ENCODE results near the gene ALKAL2.

ALKAL2 gene

DNA sequence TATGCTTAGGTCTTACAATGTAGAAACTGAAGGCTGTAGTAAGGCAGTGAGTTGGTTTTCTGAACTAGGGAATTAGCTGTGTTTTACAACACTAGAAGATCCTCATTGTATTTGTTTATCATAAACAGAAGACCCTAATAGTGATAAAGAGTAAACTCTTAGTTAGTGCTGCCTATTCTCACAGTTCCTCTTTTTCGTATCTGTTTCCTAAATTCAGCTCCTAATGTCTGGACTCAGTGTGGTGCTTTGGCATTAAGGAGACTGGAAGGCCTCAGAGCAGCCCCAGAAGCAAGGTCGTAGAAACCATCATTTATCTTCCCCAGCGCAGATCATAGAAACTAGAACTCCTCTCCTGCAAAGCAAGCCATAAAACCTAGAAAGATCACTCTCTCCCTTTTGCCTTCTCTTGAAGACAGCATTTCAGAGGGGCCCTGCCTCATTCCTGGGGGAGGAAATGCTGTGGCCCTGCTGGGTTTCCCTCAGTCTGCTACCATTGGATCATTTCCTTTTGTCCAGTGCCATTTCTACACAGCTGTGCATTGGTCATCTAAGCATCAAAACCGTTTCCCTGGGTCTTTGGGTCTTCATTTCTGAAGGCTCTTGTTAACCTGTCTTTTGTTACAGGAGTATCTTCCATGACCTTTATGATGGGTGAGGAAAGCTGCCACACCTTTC, 18.4 kb downstream of the ALKAL2 start:
- no peak for DNase-seq

DNA sequence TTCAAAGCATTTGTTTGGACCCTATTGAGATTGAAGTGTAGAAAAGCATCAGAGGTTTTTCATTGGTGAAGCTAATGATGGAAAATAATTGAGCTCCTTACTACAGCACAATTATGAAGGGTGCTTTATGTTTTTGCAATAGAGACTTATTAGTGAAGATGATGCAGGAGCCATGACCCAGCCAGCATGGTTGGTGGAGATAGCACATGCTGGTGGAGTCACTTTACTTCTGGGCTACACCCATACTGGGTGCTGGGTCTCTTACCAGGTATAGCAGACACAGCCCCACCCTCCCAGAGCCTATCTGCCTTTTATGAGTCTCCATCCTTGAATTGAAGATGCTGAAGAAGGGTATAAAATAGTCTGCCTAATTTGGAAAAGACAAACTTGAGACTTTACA, 19.6 kb downstream of the ALKAL2 start:
- DNase-seq: peak; percentile 65

DNA sequence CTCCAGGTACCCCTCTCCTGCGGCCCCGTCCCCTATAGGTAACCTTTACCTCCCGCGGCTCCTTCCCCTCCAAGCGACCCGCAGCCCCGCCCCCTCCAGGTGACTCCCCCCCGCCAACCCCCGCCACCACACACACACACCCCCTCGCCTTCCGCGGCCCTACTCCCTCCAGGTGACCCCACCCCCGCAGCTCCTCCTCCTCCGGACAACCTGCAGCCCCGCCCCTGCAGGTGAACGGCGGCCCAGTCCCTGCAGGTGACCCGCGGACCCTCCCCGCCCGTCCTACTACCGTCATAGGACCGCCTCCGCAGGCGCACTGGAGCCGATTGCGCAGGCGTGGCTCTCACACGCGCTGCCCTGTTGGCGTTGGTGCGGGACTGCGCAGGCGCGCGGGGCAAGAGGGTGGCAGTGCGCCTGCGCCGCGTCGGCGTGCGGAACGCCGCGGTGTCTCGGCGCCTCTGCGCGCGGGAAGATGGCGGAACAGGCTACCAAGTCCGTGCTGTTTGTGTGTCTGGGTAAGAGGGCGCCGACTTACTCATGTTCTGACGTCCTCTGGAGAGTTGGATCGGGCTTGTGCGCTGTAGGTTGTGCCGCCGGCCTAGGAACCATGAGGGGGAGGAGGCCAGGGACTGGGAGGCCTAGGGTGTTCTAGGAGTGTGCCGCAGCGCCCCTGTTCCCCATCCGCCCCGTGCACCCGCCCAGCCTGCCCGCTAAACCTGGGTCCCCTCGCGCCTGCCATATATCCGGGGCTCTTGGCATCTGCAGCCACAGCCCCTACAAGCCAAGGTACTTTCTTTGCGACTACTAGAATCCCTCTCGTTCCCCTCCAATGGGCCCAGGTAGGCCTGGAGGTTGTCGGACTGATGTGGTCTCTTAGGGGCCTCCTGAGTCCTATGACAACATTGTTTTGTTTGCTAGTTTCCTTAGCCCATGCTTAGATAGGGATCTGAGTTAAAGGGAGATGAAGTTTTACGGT, 23.1 kb downstream of the ALKAL2 start, which contains the start of gene ACP1:
Gene ACP1 (plus strand): TSS at position 455 of the 976 bp plus-strand sequence. CDS start 18 bp downstream, at position 473.
- peak; percentile 96 for DNase-seq

DNA sequence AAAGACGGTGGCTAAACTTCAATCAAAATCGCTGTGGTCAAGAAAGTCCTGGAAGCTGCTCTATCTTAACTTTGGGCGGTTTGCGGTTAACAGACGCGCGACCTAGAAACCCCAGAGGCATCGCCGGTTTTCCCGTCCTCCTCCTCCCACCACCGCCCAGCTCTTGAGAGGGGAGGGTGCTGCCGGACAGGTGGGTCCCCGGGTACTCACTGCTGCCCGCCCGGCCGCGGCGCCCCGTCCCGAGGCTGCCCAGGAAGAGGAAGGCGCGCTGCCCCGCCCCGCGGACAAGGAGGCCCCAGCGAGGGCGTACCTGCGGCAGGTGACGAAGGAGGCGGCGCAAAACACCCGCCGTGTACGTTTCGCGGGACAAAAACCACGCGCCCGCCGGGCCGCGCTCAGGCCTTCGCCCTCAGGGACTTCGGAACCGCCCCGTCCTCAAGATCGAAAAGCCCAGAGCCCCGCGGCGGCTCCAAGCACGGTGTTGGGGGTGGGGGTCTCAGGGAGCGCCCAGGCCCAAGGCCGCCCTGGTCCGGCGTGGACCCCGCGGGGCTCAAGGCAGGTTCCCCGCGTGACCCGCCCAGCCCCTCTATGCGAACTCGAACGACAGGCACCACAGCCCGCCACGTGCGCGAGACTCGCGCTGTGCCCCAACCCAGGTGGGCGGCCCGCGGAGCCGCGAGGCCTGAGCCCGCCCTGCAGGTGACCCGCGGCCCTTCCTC, 24.0 kb downstream of the ALKAL2 start, which contains the start of gene SH3YL1:
Gene SH3YL1 (minus strand): TSS at position 259 of the 719 bp plus-strand sequence. CDS start 48 bp downstream, at position 211.
- DNase-seq: peak; percentile 55

DNA sequence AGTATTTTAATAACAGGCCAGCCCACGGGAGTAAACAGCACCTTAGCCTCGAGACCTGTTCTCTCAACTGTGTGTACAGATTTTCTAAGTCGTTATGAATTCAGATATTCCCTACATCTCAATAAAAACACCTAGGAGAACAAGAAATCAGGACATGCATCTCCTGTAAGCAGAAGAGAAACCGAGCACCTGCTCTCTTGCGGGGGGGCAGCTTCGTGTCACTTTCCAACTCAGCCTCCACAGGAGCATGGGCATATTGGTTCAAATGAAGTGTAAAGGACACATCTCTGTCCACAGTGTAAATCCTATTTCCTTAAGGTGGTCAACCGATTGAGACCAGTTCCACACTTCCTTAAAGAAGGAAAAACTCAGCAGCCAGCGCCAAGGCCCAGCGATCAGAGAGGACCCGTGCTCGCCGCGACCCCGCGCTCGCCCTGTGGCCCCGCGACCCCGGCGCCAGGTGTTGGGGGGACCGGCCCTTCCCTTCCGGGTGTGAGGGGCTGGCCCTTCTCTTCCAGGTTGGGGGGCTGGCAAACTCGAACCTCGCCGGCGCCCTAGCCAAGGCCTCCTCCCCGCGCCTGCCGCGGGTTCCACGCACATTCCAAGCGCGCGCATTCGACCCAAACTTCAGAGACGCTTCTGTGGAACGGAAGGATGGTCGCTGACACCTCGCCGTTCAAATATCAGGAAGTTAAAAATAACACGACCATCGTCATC, 24.7 kb downstream of the ALKAL2 start:
- no peak for DNase-seq

DNA sequence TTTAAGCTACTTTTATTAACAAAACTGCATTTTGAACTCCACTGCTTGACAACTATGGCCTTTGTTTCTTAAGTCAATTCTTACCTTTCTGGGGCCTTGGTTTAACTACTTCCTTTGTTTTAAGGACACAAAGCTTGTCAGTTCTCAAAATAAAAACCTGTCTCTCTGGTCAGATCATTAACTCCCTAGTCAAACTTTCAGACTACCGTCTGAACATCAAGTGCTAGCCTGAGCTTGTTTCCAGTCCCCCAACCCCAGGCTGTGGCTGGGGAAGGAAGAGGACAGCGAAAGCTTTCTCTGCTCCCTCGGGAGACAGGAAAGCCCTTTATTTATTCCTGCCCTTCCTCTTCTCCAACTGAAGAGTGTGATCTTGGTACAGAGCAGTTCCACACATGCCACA, 25.8 kb downstream of the ALKAL2 start:
- DNase-seq: no peak

DNA sequence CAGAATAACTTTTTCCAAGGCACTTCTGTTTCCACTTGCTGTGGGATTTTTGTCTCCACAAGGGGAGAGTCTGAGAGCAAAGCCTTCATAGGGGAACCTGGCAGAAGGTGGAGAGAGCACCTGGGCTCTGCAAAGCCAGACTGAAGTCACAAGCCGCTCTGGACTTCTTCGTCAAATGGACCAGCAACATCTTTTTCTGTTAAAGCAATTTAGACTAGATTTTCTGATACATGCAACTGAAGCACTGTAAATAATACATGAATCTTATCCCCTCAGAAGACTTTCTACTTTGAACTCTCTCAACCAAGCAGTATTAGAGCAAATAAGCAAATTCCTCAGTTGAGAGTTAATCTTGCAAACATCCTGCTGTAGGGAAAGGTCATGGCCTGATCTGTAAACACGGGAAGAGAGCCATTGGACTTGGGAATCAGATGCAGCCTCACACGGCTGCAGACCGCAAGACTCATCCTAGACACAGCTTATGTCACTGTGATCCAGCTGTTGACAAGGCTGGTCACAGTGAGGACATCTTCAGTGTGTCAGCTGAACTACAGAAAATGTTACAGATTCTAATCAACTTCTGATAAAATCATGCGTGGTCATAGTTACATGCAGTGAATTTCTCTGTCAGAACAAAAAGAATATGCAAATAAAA, 27.3 kb downstream of the ALKAL2 start:
- peak; percentile 38 for DNase-seq

DNA sequence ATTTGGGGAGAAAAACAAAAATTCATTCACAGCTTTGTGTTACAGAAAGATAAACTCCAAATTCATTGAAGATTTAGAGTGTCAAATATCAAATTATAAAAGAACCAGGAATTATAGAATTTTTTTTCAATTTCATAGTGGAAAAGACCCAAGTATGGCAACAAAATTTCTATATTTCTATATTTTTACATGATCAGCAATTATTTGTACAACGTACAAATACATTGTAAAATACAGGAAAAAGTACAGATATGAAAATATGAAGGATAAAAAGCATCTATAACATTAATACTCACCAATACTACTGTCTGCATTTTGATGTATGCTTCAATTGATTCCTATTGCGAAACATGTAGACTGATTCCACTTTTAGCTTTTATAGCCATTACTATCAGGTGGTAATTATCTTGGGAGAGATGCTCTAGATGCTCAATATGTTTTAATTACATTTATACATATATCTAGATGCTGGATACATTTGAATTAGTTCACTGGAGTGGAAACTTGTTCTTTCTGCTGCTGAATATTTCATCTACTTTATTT, 28.0 kb downstream of the ALKAL2 start:
- DNase-seq: no peak

DNA sequence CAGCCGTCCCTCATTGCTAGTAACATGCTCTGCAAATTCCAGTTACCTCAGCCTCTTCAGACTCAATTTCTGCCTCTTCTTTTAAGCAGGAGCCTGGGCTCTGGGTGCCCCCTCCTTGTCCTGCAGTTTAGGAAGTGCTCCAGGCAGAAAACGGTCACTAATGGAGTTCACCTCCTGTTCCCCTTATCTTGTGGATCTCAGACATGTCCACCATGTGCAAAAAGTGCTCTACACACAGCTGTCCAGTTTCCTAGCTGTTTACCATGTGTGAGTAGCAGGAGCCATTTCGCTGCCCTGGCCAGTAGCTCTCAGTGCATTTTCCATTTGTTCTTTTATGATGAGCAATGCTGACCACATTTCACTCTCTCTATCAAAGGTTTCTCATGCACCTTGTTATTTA, 29.0 kb downstream of the ALKAL2 start:
- DNase-seq: no peak

DNA sequence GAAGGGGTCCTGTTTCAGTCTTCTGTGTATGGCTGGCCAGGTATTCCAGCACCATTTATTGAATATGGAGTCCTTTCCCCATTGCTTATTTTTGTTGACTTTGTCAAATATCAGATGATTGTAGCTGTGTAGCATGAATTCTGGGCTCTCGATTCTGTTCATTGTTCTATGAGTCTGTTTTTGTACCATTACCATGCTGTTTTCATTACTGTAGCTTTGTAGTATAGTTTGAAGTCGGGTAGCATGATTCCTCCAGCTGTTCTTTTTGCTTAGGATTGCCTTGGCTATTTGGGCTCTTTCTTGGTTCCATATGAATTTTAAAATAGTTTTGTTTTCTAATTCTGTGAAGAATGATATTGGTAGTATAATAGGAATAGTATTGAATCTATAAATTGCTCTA, 30.0 kb downstream of the ALKAL2 start:
- no peak for DNase-seq

DNA sequence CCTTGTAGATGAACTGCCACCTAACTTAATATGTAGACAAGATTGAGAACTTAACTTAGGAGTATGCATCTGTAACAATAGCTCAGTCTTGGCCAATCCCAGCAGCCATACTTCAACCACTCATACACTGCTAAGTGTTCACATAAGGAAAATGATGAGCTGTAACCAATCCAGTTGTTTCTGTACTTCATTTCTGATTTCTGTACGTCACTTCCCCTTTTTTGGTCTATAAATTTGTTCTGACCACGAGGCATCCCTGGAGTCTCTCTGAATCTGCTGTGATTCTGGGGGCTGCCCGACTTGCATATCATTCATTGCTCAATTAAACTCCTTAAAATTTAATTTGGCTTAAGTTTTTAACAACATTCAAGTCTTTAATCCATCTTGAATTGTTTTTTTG, 30.5 kb downstream of the ALKAL2 start:
- DNase-seq: no peak

DNA sequence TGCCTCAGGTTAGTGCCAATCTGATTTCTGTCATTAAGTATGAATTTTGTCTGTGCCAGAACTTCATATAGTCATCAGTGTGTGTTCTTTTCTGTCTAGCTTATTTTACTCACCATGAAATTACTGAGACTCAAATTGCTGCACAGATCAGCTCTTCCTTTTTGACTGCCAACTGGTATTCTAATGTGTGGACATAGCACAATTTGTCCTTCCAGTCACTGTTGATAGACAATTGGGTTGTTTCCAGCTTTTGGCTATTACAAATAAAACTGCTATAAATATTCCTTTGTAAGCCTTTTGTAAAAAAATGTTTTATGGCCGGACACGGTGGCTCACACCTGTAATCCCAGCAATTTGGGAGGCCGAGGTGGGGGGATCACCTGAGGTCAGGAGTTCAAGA, 31.8 kb downstream of the ALKAL2 start:
- DNase-seq: no peak

DNA sequence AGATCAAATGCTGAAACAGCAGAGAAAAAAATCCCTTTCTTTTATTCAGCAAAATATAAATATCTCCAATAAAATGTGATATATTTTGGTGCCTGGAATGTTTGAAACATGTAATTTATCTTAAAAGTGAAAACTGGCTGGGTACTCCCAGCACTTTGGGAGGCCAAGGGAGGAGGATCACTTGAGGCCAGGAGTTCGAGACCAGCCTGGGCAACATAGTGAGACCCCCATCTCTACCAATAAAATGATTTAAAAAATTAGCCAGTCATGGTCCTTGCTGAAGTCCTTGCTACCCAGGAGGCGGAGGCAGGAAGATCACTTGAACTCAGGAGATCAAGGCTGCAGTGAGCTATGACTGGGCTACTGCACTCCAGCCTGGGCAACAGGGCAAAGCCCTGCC, 32.7 kb downstream of the ALKAL2 start:
- no peak for DNase-seq

DNA sequence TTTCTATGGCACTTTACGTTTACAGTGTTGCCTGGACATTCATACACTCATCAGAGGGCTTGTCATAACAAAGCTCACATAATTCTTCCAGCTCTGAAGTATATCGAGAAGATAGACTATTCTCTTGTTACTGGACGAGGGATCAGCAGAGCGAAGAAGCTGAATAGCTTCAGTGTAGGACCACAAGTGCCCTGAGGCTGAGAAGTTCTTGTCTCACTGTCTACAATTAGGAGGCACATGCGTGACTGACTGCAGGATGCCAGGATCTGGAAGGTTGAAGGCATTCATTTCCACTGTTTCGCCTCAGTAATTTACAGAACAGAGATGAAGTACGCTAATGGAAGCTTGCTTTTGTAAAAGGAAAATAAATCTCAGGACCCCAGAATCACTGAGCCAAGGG, 33.6 kb downstream of the ALKAL2 start:
- DNase-seq: no peak

DNA sequence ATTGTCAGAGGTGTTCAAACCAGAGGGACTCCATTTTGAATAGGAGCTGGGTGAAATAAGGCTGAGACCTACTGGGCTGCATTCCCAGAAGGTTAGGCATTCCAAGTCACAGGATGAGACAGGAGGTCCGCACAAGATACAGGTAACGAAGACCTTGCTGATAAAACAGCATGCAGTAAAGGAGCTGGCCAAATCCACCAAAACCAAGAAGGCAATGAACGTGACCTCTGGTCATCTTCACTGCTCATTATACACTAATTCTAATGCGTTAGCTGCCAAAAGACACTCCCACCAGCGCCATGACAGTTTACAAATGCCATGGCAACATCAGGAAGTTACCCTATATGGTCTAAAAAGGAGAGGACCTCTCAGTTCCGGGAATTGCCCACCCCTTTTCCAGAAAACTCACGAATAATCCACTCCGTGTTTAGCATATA, 34.7 kb downstream of the ALKAL2 start:
- no peak for DNase-seq

DNA sequence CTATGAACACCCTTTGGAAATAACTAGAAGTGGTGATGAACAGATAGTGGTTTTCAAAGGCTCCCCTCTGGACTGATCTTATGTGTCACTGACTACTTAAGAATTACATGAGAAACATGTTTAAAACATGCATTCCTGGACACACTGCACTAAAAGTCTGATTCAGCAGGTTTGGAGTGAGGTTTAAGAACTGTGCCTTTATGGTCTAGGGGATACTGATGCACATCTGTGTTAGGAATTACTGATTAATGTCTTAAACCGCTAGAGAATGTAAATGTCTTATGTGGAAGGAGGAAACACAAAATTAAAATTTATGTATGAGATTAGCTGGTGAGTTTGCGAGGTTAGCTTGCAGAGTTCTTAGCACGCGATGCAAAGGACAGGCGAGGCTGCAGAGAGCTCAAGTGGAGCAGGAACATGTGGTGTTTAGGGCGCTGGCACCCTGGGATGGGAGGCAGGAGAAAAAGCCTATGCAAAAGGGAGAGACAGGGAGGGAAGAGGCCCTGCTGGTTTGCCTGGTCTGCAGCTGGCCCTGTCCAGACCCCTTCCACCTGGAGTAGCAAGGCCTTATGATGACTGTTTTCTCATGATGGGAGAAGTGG, 35.8 kb downstream of the ALKAL2 start:
- no peak for DNase-seq

DNA sequence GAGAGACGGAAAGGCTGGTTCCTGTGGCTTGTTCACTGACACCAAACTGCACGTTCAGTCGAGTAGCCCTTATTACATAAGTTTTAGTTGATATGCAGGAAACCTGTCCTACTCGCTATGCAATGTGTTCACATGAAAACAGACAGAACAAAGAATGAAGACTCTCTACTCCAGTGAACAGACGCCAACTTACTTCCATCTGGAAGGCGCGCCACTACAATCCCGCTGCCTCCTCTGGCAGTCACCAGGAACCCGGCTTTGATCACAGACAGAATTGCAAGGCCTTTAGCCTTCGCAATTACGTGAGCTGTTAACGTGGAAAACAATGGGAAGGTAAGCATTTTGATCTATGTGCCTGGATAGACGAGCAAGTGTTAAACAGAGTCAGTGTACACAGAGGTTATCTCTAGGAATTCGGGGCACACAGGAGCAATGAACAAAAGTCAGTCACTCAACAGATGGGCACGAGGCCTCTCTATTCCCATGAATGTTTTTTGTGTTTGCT, 38.3 kb downstream of the ALKAL2 start:
- no peak for DNase-seq

DNA sequence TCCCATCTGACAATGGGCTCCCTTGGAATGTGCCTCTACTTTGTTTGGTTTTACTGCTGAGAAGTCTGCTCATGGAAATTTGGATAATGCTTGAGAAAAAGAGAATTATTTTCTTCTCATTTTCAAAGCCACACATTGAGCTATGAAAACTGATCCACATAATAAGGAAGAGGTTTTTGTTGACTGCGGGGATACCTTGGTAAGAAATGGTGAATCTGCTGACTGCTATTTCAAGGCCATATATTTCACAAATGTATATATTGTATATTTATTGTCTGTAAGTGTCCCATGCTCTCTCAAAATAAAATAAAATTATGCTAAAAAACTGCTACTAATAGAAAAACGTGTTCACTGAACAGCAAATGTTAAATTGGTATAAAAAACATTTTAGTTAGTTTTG, 39.2 kb downstream of the ALKAL2 start:
- no peak for DNase-seq

DNA sequence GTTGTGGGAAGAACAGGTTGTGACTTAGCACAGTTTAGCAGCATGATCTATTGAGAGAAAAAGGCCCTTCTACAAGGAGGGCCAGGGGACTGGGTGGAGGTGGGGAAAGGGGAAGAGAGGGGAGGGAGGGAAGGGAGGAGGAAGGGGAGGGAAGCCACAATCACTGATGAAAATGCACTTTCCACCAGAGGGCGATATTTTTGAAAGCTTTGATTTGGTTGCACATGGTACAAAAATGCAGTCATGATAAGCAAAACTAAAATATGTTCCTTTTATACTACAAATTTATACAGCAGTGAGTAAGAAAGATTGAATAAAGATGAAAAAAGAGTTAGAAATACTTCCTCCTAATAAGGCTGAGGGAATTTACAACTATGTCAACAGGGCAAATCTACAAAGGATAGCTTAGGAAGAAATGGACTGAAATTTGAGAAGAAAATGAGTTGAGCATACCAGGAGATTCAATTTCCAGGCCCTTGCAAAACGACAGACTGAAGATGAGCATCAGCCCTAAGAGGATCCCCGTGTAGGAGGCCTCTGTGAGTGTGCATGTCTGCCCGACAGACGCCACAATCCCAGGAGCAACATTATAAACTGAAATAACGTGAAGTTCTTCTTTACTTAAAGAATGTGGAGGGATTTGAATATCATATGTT, 41.3 kb downstream of the ALKAL2 start:
- DNase-seq: peak; percentile 72

DNA sequence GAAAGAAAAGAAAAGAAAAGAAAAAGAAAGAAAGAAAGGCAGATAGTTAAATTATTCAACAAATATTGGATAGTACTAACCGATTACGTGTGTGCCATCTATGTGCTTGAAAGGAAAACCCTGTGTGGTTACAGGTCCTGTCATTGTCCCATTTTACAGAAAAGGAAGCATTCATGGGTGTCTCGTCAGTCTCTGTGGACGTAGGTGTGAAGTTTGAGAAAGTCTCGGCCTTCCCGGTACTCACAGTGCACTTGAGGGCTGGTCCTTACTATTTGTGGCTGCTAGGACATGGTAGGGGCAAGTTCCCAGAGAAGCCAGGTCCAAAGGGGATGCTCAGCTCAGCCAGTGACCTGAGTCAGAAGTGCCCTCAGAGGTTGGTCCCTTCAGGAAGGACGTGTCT, 43.3 kb downstream of the ALKAL2 start:
- no peak for DNase-seq

Measured in hematopoietic multipotent progenitor cell treated with erythropoietin and hydrocortisone succinate and interleukin-3 and kit ligand, for 6 days (in vitro differentiated cells).